GM12878 (cell line): ENCODE data around the gene CACHD1.

ENCODE experiments used
- CHD1 ChIP-seq: IDR thresholded peaks from 2 replicates; pipeline ENCODE4 v1.6.1; 2012; ENCODE audit warnings: low read depth, low read length, improper control_type of control experiment
- EP300 ChIP-seq, 2 experiments: fragments of 150-350 bp in 1 of 2; IDR thresholded peaks; 2 replicates each; pipeline ENCODE4 v1.6.1; 2011 to 2012; ENCODE audit warnings: low read depth in 2 of 2, low read length in 2 of 2, borderline replicate concordance in 1 of 2, improper control_type of control experiment in 1 of 2, inconsistent platforms in 1 of 2; ENCODE audit not compliant: control insufficient read depth in 1 of 2
- EZH2 ChIP-seq: IDR thresholded peaks from 2 replicates; pipeline ENCODE4 v1.6.1; 2012; ENCODE audit warnings: low read depth, mild to moderate bottlenecking, control low read depth, inconsistent platforms, low read length, borderline replicate concordance; ENCODE audit not compliant: control insufficient read depth
- MYC ChIP-seq: IDR thresholded peaks from 2 replicates; pipeline ENCODE4 v1.6.1; 2011; ENCODE audit warnings: mild to moderate bottlenecking, low read length, moderate library complexity, inconsistent platforms; ENCODE audit not compliant: insufficient read depth, insufficient replicate concordance, insufficient read length, severe bottlenecking
- POLR2A ChIP-seq: IDR thresholded peaks from 2 replicates; pipeline ENCODE4 v1.6.1; 2011; ENCODE audit warnings: low read depth, mild to moderate bottlenecking, low read length
- RAD21 ChIP-seq: IDR thresholded peaks from 2 replicates; pipeline ENCODE4 v1.6.1; 2011; ENCODE audit warnings: mild to moderate bottlenecking, low read depth, low read length, moderate library complexity; ENCODE audit not compliant: insufficient read depth
- STAT3 ChIP-seq: IDR thresholded peaks from 2 replicates; pipeline ENCODE4 v1.6.1; 2011; ENCODE audit warnings: low read depth, low read length, improper control_type of control experiment
- TF ChIP-seq, protein P1 (sequence below): IDR thresholded peaks from 2 replicates; pipeline ENCODE4 v1.6.1; 2012; ENCODE audit warnings: low read depth, low read length, improper control_type of control experiment
- TF ChIP-seq, protein P2 (sequence below): IDR thresholded peaks from 2 replicates; pipeline ENCODE4 v1.6.1; 2011; ENCODE audit warnings: low read depth, mild to moderate bottlenecking, low read length, moderate library complexity, borderline replicate concordance; ENCODE audit errors: extremely low read depth
- TF ChIP-seq, protein P3 (sequence below): fragments of 450-650 bp; formaldehyde crosslinking; IDR thresholded peaks from 2 replicates; pipeline ENCODE4 v1.5.0; 2022; ENCODE audit warnings: mild to moderate bottlenecking, missing genetic modification characterization
- TF ChIP-seq, protein P4 (sequence below), 3 experiments: IDR thresholded peaks in 2 of 3; conservative IDR thresholded peaks in 1 of 3; 2 replicates each; pipeline ENCODE4 v1.5.1; 2011; ENCODE audit warnings: low read depth in 3 of 3, low read length in 3 of 3, mild to moderate bottlenecking in 3 of 3, control low read depth in 2 of 3, moderate library complexity in 2 of 3, inconsistent platforms in 1 of 3, mixed read lengths in 1 of 3; ENCODE audit not compliant: control insufficient read depth in 2 of 3, insufficient read depth in 1 of 3; ENCODE audit errors: extremely low read depth in 1 of 3
- TF ChIP-seq, protein P5 (sequence below): IDR thresholded peaks from 2 replicates; pipeline ENCODE4 v1.6.1; 2012; ENCODE audit warnings: low read depth, low read length, improper control_type of control experiment

DNA sequence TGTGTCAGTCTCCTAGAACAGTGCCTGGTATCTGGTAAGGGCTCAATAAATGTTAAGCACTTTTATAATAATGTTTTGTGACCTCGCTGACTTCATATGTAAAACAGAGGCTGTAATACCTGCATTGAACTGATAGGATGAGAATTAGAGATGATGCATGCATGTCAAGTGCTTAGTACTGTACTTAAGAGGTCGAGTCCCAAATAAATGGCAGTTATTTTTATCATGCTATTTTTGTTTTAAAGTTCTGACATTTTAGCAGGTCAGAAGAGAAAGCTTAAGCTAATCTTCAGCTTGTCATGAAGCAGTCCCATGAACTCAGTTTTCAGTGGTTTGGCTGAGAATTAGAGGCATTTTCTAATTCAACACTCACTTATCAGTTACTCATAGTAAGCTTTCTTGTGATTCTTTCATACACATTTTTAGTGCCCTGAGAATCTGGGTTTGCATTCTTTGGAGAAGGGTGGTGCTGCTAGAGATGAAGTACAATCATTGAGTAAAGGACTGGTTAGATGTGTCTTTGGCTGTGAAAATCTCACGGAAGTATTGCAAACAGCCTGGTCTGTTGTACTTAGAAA lies 199.3 kb downstream of the CACHD1 start:
- TF ChIP-seq, protein P1, sequence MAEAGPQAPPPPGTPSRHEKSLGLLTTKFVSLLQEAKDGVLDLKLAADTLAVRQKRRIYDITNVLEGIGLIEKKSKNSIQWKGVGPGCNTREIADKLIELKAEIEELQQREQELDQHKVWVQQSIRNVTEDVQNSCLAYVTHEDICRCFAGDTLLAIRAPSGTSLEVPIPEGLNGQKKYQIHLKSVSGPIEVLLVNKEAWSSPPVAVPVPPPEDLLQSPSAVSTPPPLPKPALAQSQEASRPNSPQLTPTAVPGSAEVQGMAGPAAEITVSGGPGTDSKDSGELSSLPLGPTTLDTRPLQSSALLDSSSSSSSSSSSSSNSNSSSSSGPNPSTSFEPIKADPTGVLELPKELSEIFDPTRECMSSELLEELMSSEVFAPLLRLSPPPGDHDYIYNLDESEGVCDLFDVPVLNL, result no peak
- TF ChIP-seq STAT3 (no peak), MYC (no peak), EP300 (IDR thresholded peaks at IDR 0.05; ENCODE audit: borderline replicate concordance in 1 of 2, control insufficient read depth in 1 of 2, low read depth in 2 of 2, low read length in 2 of 2) (no peak), EZH2 (no peak), POLR2A (no peak), CHD1 (no peak), RAD21 (no peak)
- TF ChIP-seq, protein P2, sequence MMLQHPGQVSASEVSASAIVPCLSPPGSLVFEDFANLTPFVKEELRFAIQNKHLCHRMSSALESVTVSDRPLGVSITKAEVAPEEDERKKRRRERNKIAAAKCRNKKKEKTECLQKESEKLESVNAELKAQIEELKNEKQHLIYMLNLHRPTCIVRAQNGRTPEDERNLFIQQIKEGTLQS, result no peak
- TF ChIP-seq, protein P3, sequence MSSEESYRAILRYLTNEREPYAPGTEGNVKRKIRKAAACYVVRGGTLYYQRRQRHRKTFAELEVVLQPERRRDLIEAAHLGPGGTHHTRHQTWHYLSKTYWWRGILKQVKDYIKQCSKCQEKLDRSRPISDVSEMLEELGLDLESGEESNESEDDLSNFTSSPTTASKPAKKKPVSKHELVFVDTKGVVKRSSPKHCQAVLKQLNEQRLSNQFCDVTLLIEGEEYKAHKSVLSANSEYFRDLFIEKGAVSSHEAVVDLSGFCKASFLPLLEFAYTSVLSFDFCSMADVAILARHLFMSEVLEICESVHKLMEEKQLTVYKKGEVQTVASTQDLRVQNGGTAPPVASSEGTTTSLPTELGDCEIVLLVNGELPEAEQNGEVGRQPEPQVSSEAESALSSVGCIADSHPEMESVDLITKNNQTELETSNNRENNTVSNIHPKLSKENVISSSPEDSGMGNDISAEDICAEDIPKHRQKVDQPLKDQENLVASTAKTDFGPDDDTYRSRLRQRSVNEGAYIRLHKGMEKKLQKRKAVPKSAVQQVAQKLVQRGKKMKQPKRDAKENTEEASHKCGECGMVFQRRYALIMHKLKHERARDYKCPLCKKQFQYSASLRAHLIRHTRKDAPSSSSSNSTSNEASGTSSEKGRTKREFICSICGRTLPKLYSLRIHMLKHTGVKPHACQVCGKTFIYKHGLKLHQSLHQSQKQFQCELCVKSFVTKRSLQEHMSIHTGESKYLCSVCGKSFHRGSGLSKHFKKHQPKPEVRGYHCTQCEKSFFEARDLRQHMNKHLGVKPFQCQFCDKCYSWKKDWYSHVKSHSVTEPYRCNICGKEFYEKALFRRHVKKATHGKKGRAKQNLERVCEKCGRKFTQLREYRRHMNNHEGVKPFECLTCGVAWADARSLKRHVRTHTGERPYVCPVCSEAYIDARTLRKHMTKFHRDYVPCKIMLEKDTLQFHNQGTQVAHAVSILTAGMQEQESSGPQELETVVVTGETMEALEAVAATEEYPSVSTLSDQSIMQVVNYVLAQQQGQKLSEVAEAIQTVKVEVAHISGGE (CRISPR knock-in tag), result no peak
- TF ChIP-seq, protein P4, sequence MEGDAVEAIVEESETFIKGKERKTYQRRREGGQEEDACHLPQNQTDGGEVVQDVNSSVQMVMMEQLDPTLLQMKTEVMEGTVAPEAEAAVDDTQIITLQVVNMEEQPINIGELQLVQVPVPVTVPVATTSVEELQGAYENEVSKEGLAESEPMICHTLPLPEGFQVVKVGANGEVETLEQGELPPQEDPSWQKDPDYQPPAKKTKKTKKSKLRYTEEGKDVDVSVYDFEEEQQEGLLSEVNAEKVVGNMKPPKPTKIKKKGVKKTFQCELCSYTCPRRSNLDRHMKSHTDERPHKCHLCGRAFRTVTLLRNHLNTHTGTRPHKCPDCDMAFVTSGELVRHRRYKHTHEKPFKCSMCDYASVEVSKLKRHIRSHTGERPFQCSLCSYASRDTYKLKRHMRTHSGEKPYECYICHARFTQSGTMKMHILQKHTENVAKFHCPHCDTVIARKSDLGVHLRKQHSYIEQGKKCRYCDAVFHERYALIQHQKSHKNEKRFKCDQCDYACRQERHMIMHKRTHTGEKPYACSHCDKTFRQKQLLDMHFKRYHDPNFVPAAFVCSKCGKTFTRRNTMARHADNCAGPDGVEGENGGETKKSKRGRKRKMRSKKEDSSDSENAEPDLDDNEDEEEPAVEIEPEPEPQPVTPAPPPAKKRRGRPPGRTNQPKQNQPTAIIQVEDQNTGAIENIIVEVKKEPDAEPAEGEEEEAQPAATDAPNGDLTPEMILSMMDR (IDR thresholded peaks at IDR 0.05 in 2 of 3, conservative IDR thresholded peaks at IDR 0.05 in 1 of 3; ENCODE audit: control insufficient read depth in 2 of 3, extremely low read depth in 1 of 3, insufficient read depth in 1 of 3, low read depth in 3 of 3, low read length in 3 of 3), result no peak
- TF ChIP-seq, protein P5, sequence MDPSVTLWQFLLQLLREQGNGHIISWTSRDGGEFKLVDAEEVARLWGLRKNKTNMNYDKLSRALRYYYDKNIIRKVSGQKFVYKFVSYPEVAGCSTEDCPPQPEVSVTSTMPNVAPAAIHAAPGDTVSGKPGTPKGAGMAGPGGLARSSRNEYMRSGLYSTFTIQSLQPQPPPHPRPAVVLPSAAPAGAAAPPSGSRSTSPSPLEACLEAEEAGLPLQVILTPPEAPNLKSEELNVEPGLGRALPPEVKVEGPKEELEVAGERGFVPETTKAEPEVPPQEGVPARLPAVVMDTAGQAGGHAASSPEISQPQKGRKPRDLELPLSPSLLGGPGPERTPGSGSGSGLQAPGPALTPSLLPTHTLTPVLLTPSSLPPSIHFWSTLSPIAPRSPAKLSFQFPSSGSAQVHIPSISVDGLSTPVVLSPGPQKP, result no peak
